ENCODE measurements around the gene PCDHGA8. TPM values are rescaled to one million over a fixed set of nuclear protein-coding genes. Genes with fewer than 3 reads are reported as not detected.
A peak's percentile ranks its signal among the peaks of the same experiment; 100 is the strongest.

PCDHGA8 gene
- polyA plus RNA-seq, 1 donor (not counting 4 experiments of a cell fraction or from before 2014, with no cell fraction given): 0.08 TPM

- Histone ChIP-seq H3K4me1 (ENCODE audit: control insufficient read depth, extremely low read depth, insufficient read depth, low read length) (no peaks in the 10 kb centered on the region), H3K79me2 (ENCODE audit: control insufficient read depth, insufficient read depth, low read length) (no peaks in the 10 kb centered on the region), H3K4me2 (ENCODE audit: control insufficient read depth, extremely low read depth, insufficient read depth, low read depth, low read length) (no peak overlapping the region), H3K27me3 (ENCODE audit: control insufficient read depth, extremely low read depth, insufficient read depth, low read length) (peaks cover 22% of the 10 kb centered on the region), H2AFZ (ENCODE audit: control insufficient read depth, low read length) (no peak overlapping the region), H3K9me3 (ENCODE audit: control insufficient read depth, low read depth, low read length) (peaks cover 31% of the 10 kb centered on the region), H3K9me1 (ENCODE audit: control insufficient read depth, extremely low read depth, insufficient read depth, low read length) (no peaks in the 10 kb centered on the region), H3K4me3 (ENCODE audit: control insufficient read depth in 2 of 3, extremely low read depth in 1 of 3, insufficient read depth in 2 of 3, low read depth in 1 of 3, low read length in 3 of 3) (no peak overlapping the region), H4K20me1 (ENCODE audit: control insufficient read depth, extremely low read depth, insufficient read depth, low read length) (no peaks in the 10 kb centered on the region), H3K27ac (ENCODE audit: control insufficient read depth, insufficient read depth, low read length) (no peak overlapping the region), H3K36me3 (ENCODE audit: control insufficient read depth in 2 of 2, extremely low read depth in 1 of 2, insufficient read depth in 2 of 2, low read length in 2 of 2) (no peaks in the 10 kb centered on the region), H3K9ac (ENCODE audit: control insufficient read depth, extremely low read depth, insufficient read depth, low read length) (no peak overlapping the region)
- dilution Hi-C loops (cut with MboI; ENCODE audit: extremely low pct_ligation_motif_present, low sequenced_read_pairs): no loop called here
- DNase-seq (ENCODE audit: low read depth, low spot score) (no peak), FAIRE-seq (no peak)
- TF ChIP-seq, protein P1, sequence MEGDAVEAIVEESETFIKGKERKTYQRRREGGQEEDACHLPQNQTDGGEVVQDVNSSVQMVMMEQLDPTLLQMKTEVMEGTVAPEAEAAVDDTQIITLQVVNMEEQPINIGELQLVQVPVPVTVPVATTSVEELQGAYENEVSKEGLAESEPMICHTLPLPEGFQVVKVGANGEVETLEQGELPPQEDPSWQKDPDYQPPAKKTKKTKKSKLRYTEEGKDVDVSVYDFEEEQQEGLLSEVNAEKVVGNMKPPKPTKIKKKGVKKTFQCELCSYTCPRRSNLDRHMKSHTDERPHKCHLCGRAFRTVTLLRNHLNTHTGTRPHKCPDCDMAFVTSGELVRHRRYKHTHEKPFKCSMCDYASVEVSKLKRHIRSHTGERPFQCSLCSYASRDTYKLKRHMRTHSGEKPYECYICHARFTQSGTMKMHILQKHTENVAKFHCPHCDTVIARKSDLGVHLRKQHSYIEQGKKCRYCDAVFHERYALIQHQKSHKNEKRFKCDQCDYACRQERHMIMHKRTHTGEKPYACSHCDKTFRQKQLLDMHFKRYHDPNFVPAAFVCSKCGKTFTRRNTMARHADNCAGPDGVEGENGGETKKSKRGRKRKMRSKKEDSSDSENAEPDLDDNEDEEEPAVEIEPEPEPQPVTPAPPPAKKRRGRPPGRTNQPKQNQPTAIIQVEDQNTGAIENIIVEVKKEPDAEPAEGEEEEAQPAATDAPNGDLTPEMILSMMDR (optimal IDR thresholded peaks at IDR 0.05 in 1 of 3, IDR thresholded peaks at IDR 0.05 in 1 of 3, conservative IDR thresholded peaks at IDR 0.05 in 1 of 3; ENCODE audit: extremely low read depth in 1 of 3, insufficient read depth in 2 of 3, low read length in 3 of 3): no peak
- TF ChIP-seq EZH2 (IDR thresholded peaks at IDR 0.05; ENCODE audit: low read length): no peak
Observed at GRCh38 chr5:141427783-141428426, 35.5 kb downstream of the PCDHGA8 start.

- Histone ChIP-seq H3K79me2 (ENCODE audit: control insufficient read depth, insufficient read depth, low read length) (no peaks in the 10 kb centered on the region), H4K20me1 (ENCODE audit: control insufficient read depth, extremely low read depth, insufficient read depth, low read length) (no peaks in the 10 kb centered on the region), H3K27ac (ENCODE audit: control insufficient read depth, insufficient read depth, low read length) (no peak within 1 kb of the TSS), H2AFZ (ENCODE audit: control insufficient read depth, low read length) (peak within 1 kb of the TSS; percentile 61), H3K9me3 (ENCODE audit: control insufficient read depth, low read depth, low read length) (peaks cover 26% of the 10 kb centered on the region), H3K9ac (ENCODE audit: control insufficient read depth, extremely low read depth, insufficient read depth, low read length) (peak within 1 kb of the TSS; percentile 36), H3K4me3 (ENCODE audit: control insufficient read depth in 2 of 3, extremely low read depth in 1 of 3, insufficient read depth in 2 of 3, low read depth in 1 of 3, low read length in 3 of 3) (peak within 1 kb of the TSS; percentile 25 to 60 (median 47)), H3K4me2 (ENCODE audit: control insufficient read depth, extremely low read depth, insufficient read depth, low read depth, low read length) (peak within 1 kb of the TSS; percentile 80), H3K27me3 (ENCODE audit: control insufficient read depth, extremely low read depth, insufficient read depth, low read length) (peaks cover 16% of the 10 kb centered on the region), H3K4me1 (ENCODE audit: control insufficient read depth, extremely low read depth, insufficient read depth, low read length) (no peaks in the 10 kb centered on the region), H3K9me1 (ENCODE audit: control insufficient read depth, extremely low read depth, insufficient read depth, low read length) (no peaks in the 10 kb centered on the region), H3K36me3 (ENCODE audit: control insufficient read depth in 2 of 2, extremely low read depth in 1 of 2, insufficient read depth in 2 of 2, low read length in 2 of 2) (no peaks in the 10 kb centered on the region)
- FAIRE-seq (peak; percentile 13), DNase-seq (ENCODE audit: low read depth, low spot score) (peak; percentile 28)
- TF ChIP-seq EZH2 (IDR thresholded peaks at IDR 0.05; ENCODE audit: low read length): no peak
- TF ChIP-seq, protein P1 (optimal IDR thresholded peaks at IDR 0.05 in 1 of 3, IDR thresholded peaks at IDR 0.05 in 1 of 3, conservative IDR thresholded peaks at IDR 0.05 in 1 of 3; ENCODE audit: extremely low read depth in 1 of 3, insufficient read depth in 2 of 3, low read length in 3 of 3): peak; percentile 58 to 78 (median 69)
- dilution Hi-C loops (cut with MboI; ENCODE audit: extremely low pct_ligation_motif_present, low sequenced_read_pairs): no loop called here
Observed at GRCh38 chr5:141430332-141431113, 38.1 kb downstream of the PCDHGA8 start, which contains the start of gene PCDHGA12. Gene PCDHGA12, plus strand, starts transcription at chr5:141430507. Its CDS starts 253 bp downstream, at chr5:141430760.
